HG02870 (cell line): ENCODE data around the gene ALDOB.

Experiments
- ATAC-seq: cut with Tn5 transposase; IDR thresholded peaks from one replicate; pipeline ENCODE4 v1.9.1; 2021; ENCODE audit warnings: mild to moderate bottlenecking, moderate library complexity; ENCODE audit not compliant: unreplicated experiment

The ALDOB gene

GRCh38 chr9:101427957-101428655 is 7.5 kb downstream of the ALDOB start:
- peak; percentile 75 for ATAC-seq

- ATAC-seq, result no peak
These were observed 8.2 kb downstream of the ALDOB start for GRCh38 chr9:101427358-101427757.

- no peak for ATAC-seq
These were observed 13.9 kb downstream of the ALDOB start for GRCh38 chr9:101421653-101422065.

GRCh38 chr9:101419863-101420262 is 15.7 kb downstream of the ALDOB start:
- no peak for ATAC-seq

GRCh38 chr9:101418518-101419430 is 16.8 kb downstream of the ALDOB start:
- no peak for ATAC-seq

- ATAC-seq, result no peak
These were observed 17.6 kb downstream of the ALDOB start for GRCh38 chr9:101417977-101418376.

- ATAC-seq, result no peak
These were observed 18.2 kb downstream of the ALDOB start for GRCh38 chr9:101417389-101417788.

GRCh38 chr9:101415578-101415977 is 20.0 kb downstream of the ALDOB start:
- no peak for ATAC-seq

GRCh38 chr9:101414839-101415238 is 20.7 kb downstream of the ALDOB start:
- no peak for ATAC-seq

- ATAC-seq, result no peak
These were observed 26.5 kb downstream of the ALDOB start for GRCh38 chr9:101409079-101409477.

- ATAC-seq, result no peak
These were observed 27.0 kb downstream of the ALDOB start for GRCh38 chr9:101408374-101409078.

GRCh38 chr9:101403516-101404285 is 31.9 kb downstream of the ALDOB start:
- no peak for ATAC-seq

GRCh38 chr9:101400120-101400519 is 35.5 kb downstream of the ALDOB start:
- ATAC-seq, result no peak

- no peak for ATAC-seq
These were observed 36.0 kb downstream of the ALDOB start for GRCh38 chr9:101399643-101399970.

GRCh38 chr9:101398930-101399642 is 36.5 kb downstream of the ALDOB start:
- peak; percentile 6 for ATAC-seq

- peak; percentile 99 for ATAC-seq
These were observed 37.3 kb downstream of the ALDOB start, which contains the start of the genes MRPL50 and ZNF189 for GRCh38 chr9:101398068-101398929. MRPL50 (minus strand) TSS chr9:101398618; CDS start chr9:101398592, 26 bp downstream. ZNF189 (plus strand) TSS chr9:101398851; CDS start chr9:101399157, 306 bp downstream.

GRCh38 chr9:101397746-101398067 is 37.9 kb downstream of the ALDOB start:
- ATAC-seq, result no peak

- ATAC-seq, result no peak
These were observed 40.9 kb downstream of the ALDOB start for GRCh38 chr9:101394687-101395086.

- ATAC-seq, result no peak
These were observed 42.4 kb downstream of the ALDOB start for GRCh38 chr9:101393135-101393534.
